GM20431 (cell line): ENCODE data around the gene CALCOCO2.
"Not testable (repeated sequence)": the region's sequence is repeated elsewhere in the genome, so short reads cannot be mapped to it uniquely, and the experiment has no call there.

ENCODE experiments used
- in situ Hi-C: fragments of 300-500 bp; cut with MseI, MboI; formaldehyde crosslinking; loops from one replicate; pipeline ENCODE4 v1.15.0; 2020; ENCODE audit warnings: low sequenced_read_pairs; ENCODE audit not compliant: unreplicated experiment

The CALCOCO2 gene

DNA sequence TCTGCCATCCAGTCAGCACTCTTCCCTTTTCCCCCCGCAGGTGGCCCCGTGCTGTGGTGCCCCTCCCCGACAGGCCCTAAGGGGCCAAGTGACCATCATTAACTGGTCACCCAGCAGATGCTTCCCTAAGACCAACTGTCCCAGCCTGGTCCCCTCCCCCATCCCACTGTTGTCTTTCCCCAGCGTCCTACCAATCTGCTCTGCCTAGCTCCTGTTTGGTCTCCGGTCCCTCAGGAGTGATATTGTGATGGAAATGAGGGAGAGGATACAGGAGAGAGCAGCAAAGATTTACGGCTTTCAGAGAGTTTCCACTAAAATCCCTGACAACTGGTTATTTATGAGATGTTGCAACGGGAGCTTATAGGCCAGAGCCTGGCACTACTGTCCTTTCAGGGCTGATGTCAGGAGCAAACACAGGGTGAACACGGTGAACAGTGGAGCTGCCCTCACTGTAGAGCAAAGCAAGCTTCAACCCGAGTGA is 12.4 kb upstream of the CALCOCO2 start:
- in situ Hi-C loops = loop anchor here (25.0 kb wide), 1 partner anchor 219 kb away; no protein-coding TSS in a partner anchor

DNA sequence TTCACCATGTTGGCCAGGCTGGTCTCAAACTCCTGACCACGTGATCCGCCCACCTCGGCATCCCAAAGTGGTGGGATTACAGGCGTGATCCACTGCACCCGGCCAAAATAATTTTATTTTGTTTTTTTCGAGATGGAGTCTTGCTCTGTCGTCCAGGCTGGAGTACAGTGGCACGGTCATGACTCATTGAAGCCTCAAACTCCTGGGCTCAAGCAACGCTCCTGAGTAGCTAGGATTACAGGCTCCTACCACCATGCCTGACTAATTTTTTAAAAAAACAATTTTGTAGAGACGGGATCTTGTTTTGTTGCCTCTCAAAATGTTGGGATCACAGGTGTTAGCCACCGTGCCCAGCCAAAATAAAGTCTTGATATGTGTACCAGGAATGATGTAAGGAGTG is 11.4 kb upstream of the CALCOCO2 start:
- in situ Hi-C loops = loop anchor here (25.0 kb wide), 1 partner anchor 218 kb away; no protein-coding TSS in a partner anchor

DNA sequence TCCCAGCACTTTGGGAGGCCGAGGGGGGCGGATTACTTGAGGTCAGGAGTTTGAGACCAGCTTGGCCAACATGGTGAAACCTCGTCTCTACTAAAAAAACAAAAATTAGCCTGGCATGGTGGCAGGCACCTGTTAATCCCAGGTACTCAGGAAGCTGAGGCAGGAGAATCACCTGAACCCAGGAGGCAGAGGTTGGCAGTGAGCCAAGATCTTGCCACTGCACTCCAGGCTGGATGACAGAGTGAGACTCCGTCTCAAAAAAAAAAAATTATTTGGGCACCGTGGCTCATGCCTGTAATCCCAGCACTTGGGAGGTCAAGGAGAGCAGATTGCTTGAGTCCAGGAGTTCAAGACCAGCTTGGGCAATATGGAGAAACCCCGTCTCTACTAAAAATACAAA is 9.9 kb upstream of the CALCOCO2 start:
- in situ Hi-C loops = loop anchor here (25.0 kb wide), 1 partner anchor 216 kb away; no protein-coding TSS in a partner anchor

DNA sequence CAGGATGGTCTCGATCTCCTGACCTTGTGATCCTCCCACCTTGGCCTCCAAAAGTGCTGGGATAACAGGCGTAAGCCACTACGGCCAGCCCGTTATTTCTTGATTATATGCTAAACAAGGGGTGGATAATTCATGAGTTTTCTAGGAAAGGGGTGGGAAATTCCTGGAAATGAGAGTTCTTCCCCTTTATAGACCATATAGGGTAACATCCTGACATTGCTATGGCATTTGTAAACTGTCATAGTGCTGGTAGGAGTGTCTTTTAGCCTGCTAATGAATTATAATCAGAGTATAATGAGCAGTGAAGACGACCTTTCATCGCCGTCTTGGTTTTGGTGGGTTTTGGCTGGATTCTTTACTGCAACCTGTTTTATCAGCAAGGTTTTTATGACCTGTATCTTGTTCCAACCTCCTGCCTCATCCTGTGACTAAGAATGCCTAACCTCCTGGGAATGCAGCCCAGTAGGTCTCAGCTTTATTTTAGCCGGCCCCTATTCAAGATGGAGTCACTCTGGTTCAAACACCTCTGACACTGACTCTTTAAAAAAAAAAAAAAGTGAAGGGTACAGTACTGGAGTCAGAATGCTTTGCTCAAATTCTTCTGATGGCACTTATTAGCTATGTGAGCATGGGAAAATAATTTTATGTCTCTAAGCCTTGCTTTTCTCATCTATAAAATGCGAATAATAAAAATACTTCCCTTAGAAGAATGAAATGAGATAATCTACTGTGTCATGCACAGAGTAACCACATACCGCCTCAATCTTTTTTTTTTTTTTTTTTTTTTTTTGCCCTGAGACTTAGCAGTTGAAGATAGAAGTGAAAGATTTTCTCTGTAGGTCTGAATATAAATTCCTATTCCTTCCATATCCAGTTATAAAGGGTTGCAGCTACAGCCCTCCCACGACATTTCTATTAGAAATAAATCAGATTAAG is 5.1 kb upstream of the CALCOCO2 start:
- in situ Hi-C loops = no loop called here

DNA sequence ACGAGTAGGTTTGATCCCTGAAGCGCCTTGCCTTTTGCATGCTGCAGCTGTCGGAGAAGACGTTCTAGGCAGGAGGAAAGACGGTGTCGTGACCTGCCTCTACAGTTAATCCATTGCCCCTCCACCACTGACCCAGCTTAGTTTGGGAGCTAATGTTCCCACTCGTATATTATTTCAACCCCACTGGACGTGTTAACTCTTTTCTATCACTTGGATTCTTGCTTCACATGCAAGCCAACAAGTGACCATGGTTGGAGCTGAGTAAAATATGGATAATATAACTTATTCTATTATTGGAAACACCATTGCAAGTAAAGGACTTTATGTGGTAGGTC is 681 bp downstream of the CALCOCO2 start:
- in situ Hi-C loops = no loop called here

DNA sequence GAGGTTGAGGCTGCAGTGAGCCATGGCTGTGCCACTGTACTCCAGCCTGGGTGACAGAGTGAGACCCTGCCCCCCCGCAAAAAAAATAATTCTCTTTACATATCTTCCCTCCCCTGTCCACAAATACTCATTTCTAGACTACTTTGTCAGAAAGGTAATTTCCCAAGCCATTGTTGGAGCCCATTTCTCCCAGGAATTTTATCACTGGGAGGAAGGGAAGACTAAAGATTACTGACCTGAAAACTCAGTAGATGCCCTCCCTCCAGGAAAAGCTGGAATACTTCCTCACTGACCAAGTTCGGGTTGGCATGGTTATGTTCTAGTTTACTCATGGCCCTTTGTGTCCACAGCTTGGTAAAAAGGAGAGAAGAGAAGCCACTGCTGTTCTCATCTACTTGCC is 4.1 kb downstream of the CALCOCO2 start:
- in situ Hi-C loops = no loop called here

DNA sequence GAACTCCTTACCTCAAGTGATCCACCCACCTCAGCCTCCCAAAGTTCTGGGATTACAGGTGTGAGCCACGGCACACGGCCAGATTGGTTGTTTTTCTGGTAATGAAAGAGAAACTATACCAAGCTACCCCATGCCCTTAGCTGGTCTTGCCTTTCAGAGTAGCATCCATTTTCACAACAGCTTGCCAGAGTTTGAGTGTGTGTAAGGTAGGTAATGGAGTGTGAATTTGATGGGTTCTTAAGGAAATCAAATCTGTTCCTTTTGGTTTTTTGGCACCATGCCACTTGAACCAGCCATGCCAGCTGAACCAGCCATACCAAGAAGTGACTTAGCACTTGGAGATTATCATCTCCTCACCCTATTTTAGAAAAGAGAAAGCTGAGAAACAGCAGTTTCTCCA is 5.1 kb downstream of the CALCOCO2 start:
- in situ Hi-C loops = no loop called here

DNA sequence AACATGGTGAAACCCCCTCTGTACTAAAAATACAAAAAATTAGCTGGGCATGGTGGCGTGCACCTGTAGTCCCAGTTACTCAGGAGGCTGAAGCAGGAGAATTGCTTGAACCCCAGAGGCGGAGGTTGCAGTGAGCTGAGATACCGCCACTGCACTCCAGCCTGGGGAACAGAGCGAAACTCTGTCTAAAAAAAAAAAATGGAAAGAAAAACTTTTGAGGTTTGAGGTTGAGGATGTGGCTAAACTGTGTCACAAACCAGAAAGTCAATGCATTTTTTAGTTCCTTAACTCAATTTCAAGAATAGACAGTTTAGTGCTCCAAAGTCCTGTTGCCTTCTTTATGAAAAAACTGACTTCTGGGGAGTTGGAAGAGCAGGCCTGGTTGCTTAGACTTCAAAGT is 6.6 kb downstream of the CALCOCO2 start:
- in situ Hi-C loops = not testable (repeated sequence)

DNA sequence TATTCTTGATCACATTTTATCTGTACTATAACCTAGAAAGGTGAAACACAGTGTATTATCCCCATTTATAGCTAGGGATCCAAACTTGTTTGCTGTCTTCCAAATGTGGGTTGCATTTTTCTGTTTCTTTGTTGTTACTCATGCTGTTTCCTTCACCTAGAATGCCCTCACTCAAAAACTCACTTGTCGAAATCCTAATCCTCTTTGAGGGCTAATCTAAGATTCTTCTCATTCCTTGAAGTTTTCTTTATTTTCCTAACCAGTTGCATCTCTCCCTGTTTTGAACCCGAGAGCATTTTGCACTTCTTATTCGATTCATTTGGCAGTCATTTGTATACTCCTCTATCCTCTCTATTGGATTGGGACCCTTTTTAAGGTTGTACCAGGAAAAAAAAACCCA is 9.6 kb downstream of the CALCOCO2 start:
- in situ Hi-C loops = no loop called here

DNA sequence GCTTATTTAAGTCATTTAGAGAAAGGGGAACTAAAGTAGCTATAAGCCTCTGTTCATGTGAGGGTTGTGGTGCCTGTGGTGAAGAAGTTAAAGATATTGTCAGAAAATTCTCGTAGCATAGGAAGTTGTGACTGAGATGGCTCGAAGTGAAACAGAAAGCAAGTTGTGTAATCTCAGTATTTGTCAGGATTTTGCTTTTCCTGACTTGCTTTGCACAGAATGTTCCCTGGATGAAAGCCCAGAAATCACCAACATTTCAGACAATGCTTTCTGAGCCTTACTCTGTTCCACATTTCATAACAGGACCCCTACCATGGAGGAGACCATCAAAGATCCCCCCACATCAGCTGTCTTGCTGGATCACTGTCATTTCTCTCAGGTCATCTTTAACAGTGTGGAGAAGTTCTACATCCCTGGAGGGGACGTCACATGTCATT is 10.6 kb downstream of the CALCOCO2 start:
- in situ Hi-C loops = no loop called here

DNA sequence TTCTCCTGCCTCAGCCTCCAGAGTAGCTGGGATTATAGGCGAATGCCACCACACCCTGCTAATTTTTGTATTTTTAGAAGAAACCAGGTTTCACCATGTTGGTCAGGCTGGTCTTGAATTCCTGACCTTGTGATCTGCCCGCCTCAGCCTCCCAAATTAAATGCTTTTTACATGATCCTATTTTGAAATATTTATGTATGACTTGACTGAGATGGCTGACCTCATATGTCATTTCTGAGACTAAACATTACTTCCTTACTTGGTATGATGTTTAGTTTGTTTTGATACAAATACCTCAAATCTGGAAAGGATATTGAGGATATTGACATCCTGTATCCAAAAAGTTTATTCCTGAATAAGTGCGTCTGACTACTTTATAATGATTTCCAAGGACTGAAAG is 11.9 kb downstream of the CALCOCO2 start:
- in situ Hi-C loops = no loop called here

DNA sequence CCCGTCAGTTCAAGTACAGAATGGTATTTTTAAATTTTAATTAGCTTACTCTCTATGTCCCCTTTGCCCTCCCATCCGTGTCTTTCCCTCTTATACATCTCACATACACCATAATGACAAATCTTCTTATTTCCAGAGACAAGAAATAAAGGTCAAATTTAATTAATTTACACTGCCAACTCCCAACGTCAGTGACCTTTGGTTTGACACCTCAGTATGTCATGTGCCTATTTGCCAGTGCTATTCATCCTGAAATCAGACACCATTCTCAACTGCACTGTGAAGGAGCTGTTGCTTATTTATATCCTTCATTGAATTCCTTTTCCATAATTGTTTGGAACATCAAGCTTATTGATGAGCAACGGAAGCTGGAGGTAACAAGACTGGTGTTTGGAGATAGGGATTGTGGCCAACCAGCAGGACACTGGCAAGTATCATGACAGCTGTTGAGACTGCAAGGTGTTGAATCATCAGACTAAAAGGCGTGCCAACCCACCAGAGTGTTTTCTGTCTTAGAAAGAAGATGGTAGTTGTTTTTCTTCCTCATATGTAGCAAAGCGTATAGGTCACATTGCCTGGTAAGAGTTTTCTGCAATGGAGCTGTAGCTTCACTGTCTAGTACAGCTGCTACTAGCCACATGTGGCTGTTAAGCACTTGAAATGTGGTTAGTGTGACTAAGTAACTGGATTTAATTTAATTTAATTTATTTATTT is 12.5 kb downstream of the CALCOCO2 start:
- in situ Hi-C loops = no loop called here

DNA sequence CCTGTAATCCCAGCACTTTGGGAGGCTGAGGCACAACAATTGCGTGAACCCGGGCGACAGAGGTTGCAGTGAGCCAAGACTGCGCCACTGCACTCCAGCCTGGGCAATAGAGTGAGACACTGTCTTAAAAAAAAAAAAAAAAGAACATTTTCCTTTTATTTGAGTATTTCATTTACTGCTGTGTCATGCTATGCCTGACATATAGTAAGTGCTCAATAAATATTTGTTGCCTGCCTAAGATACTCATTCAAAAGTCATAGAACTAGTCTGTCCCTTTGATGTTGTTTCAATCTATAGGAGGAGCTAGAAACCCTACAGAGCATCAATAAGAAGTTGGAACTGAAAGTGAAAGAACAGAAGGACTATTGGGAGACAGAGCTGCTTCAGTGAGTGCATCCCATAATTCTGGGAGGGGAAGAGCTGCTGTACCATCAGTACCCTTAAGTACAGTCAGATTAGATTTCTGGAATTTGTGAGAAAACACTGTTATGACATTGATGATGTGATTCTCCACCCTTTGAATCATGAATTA is 20.0 kb downstream of the CALCOCO2 start:
- in situ Hi-C loops = no loop called here

DNA sequence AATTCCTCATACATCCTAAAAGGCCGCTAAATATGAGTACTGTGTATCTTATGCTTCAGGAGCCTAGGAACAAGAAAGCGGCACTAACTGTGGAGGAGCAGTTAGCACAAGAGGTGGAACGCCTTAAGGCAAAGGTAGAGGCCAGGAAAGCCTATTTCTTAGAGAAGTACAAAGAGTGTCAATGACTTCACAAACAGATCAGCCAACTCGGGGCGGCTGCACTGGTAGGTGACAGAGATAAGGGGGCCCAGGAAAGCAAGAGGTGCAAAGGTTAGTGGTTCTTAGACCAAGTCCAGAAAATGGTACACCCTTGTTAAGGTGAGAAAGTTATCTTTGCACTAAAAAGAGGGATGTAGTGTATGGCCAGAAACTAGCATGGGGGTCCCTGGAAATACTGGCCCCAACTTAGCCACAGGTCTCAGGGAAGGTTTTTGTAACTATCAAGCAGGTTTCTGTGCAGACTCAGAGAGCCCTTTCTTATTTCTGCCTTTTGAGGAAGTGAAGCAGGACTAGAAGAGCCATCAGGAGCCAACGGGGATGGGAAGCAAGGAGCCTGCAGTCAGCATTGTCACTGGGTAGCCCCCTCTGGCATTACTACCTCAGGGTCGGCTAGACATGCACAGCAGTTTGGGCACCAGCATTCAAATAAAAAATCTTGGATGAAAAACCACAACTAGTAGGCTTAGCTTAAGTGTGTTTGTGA is 24.1 kb downstream of the CALCOCO2 start:
- in situ Hi-C loops = no loop called here

DNA sequence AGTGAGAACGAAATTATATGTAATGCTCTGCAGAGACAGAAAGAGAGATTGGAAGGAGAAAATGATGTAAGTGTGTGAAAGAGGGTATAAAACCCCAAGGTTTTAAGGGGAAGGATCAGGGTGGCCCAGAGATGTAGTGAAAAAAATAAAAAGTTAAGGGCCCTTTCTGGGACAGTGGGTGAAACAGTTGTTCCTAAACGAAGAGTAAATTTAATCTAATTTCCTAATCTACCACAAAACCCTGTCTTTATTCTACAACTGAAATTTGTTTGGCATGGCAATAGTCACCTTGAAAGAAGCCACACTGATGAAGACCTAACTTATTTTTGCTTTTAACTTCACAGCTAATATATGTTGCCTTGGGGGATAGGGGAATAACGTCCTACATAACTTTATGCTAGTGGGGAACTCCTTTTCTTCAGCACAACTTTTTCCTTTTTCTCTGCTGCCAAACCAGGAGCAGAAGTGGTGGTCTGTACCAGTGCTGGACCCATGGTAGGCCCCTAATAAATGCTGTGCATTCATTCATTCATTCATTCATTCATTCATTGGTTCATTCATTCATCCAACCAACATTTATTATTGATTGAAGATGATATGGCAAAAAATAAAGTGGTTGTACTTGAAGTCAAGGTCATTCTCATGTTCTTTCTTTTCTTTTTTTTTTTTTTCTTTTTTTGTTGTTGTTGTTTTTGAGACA is 25.4 kb downstream of the CALCOCO2 start:
- in situ Hi-C loops = no loop called here

DNA sequence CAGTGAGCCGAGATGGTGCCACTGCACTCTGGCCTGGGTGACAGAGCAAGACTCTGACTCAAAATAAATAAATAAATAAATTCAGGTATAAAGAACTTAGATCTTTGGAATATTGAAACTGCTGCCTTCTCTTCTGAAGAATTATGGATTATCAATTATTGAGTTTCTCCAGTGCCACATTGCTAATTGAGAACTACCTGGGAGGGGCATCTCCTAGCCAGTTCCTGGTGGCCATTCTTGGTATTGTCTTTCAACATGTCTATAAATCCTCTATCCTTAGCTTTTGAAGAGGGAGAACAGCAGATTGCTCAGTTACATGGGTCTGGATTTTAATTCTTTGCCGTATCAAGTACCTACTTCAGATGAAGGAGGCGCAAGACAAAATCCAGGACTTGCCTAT is 29.2 kb downstream of the CALCOCO2 start:
- in situ Hi-C loops = no loop called here

DNA sequence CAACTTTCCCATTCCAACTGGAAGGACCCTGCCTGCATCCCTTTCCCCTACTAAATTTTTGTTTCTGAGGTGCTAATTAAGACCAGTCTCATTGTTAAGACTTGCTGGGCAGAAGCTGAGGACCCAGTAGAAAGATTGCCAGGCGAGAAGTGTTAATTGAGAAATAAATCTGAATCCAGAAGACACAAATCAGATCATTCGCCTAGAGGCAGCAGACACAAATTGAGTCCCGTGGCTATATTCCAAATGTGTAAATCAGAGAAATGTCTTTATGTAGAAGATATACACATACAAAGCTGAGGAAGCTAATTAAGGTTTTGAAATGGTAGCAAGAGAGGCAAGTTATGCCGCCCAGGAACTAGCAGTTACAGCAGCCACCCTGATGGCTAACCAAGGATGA is 29.6 kb downstream of the CALCOCO2 start:
- in situ Hi-C loops = no loop called here

DNA sequence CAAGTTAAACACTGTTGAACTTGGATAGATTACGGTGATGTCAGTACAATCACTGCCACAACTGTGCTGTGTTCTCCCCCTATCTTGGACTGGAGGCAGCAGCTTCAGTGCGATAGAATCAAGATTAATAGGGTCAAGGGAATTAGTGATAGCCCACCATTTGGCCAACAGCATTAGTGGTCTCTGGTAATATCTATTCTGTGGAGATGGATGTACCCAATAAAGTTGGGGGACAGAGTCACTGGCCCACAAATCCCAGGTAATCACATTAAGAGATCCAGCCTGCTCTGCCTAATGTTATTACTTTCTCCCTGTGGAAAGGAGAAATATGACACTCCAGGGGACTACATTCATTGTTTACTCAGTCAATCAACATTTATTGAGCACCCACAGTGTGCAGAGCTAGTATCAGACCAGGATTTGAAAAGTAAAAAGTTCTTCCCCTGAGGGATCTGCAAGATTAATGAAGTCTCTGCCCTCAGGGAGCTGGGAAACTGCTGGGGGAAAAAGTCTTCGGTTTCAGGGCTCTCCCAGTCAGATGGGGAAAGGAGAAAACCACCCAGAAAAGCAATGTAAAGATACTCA is 38.2 kb downstream of the CALCOCO2 start:
- in situ Hi-C loops = no loop called here

DNA sequence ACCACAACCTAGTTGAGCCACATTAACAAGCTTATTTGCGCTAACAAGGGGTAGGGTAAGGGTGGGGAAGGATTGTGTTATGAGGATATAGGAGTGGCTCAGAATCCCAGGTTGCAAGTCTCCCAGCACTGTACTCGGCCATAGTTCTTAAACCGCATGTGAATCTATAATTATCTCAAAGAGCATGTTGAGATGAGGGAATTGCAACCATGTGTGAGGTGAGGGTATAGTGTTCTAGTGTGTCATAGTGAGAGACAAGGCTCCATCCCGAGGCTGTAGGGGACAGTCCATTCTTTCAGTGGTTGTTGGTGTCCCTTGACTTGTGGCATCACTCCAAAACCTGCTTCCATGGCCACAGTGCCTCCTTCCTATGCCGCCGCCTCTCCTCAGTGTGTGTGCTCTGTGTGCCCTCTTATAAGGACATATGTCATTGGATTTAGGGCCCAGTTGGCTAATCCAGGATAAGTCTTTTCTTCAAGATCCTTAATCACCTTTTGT is 39.0 kb downstream of the CALCOCO2 start:
- in situ Hi-C loops = loop anchor here (10.0 kb wide), 1 partner anchor 195 kb away; no protein-coding TSS in a partner anchor
